ENCODE measurements around the gene TMX3.

DNA sequence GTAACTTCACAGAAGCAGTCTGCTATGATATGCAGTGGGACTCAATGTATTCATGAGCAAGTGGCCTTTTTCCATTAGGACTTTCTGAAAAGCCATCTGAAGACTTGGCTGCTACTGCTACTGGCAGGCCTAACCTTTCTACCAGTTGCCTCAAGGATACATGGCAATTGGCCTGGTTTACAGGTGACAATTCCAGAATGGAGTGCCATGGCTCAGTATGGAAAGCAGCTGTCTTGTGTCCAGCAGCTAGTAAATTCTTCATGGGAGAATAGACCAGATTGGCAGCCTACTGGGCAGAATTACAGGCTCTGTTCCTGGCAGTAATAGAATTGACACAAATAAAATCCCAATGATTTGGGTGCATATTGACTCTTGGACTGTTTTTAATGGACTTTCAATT is 12.6 kb upstream of the TMX3 start:
- TF ChIP-seq POLR2A (IDR thresholded peaks at IDR 0.05) (no peak), EP300 (IDR thresholded peaks at IDR 0.05; ENCODE audit: low read depth) (no peak), POLR2AphosphoS5 (IDR thresholded peaks at IDR 0.05) (no peak)
- TF ChIP-seq, protein P1, sequence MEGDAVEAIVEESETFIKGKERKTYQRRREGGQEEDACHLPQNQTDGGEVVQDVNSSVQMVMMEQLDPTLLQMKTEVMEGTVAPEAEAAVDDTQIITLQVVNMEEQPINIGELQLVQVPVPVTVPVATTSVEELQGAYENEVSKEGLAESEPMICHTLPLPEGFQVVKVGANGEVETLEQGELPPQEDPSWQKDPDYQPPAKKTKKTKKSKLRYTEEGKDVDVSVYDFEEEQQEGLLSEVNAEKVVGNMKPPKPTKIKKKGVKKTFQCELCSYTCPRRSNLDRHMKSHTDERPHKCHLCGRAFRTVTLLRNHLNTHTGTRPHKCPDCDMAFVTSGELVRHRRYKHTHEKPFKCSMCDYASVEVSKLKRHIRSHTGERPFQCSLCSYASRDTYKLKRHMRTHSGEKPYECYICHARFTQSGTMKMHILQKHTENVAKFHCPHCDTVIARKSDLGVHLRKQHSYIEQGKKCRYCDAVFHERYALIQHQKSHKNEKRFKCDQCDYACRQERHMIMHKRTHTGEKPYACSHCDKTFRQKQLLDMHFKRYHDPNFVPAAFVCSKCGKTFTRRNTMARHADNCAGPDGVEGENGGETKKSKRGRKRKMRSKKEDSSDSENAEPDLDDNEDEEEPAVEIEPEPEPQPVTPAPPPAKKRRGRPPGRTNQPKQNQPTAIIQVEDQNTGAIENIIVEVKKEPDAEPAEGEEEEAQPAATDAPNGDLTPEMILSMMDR (IDR thresholded peaks at IDR 0.05) = no peak

All from transverse colon (tissue), 4 donors.